Activated naive CD8-positive, alpha-beta T cell (primary cell): ENCODE data around the gene ZNF548.
"Not testable (repeated sequence)": the region's sequence is repeated elsewhere in the genome, so short reads cannot be mapped to it uniquely, and the experiment has no call there.

ENCODE experiments used
- H3K27ac Mint-ChIP-seq: one replicate; pipeline ENCODE4 v1.8.0; 2021; ENCODE audit warnings: mixed read lengths
- H3K27me3 Mint-ChIP-seq: one replicate; pipeline ENCODE4 v1.8.0; 2021; ENCODE audit warnings: mixed read lengths
- H3K36me3 Mint-ChIP-seq: one replicate; pipeline ENCODE4 v1.8.0; 2021; ENCODE audit warnings: mixed read lengths
- H3K4me1 Mint-ChIP-seq: one replicate; pipeline ENCODE4 v1.8.0; 2021; ENCODE audit warnings: low read depth, mixed read lengths
- H3K4me3 Mint-ChIP-seq: one replicate; pipeline ENCODE4 v1.8.0; 2021; ENCODE audit warnings: mild to moderate bottlenecking, mixed read lengths
- H3K9me3 Mint-ChIP-seq: one replicate; pipeline ENCODE4 v1.8.0; 2021; ENCODE audit warnings: low read depth, mixed read lengths

The ZNF548 gene

DNA sequence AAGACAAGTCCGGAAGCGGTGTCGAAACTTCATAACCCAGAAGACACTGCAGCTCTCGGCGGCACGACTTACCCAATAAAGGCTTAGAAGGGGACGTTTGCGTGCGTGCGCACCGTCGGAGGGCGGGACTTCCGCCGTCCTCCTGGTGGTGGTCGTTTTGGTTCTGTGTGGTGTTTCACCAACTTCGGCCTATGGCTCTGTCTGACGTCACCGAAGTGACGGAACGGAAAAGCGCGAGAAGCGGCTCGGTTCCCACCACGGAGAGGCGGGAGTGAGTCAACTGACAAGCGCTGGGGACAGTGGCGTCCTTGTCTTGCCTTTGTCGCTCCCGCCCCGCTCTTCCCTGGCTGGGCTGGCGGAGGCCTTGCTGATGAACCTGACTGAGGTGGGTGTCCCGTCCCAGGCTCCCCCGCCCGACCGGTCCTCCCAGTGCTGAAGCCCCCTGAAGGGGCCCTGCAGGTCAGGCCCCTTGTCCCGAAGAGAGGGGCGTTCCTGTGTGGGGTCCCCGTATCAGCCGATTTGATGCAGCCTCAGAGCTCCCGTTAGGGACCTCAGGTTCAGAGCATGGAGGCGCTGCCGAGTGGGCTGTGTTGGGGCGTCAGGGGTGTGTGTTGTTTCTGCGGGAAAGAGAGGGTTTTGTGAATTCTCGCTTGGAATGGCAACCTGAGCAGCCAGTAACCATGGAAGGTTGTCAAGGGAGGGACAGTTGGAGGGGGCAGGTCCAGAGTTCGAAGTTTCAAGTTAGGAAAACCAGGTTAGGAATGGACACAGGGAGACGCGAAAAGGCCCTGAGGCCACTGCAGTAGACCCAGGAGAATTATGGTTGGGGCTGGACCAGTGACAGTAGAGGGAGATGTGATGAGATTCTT is at the start of gene ZNF548:
Gene ZNF548 (plus strand): TSS at position 125 of the 869 bp plus-strand sequence. CDS start 246 bp downstream, at position 371.
- Mint-ChIP-seq H3K4me3 (peak within 1 kb of the TSS; percentile 97), H3K27ac (peak within 1 kb of the TSS; percentile 88), H3K27me3 (no peaks in the 10 kb centered on the region), H3K9me3 (peaks cover 28% of the 10 kb centered on the region), H3K4me1 (peaks cover 32% of the 10 kb centered on the region), H3K36me3 (peaks cover 44% of the 10 kb centered on the region)

DNA sequence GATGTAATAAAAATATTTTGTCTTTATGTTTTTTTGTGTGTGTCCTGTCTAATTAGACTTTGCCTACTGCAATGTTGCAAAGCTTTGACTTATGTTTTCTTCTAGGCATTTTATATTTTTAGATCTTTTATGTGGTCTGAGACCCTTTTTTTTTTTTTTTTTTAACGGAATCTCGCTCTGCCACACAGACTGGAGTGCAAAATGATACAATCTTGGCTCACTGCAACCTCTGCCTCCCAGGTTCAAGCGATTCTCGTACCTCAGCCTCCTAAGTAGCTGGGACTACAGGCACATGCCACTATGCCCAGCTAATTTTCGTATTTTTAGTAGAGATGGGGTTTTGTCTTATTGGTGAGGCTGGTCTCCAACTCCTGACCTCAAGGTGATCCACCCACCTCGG is 47.1 kb upstream of the ZNF548 start:
- Mint-ChIP-seq H3K36me3 (peaks cover 15% of the 10 kb centered on the region), H3K27me3 (peaks cover 6% of the 10 kb centered on the region), H3K27ac (no peak overlapping the region), H3K9me3 (peaks cover 18% of the 10 kb centered on the region), H3K4me1 (no peaks in the 10 kb centered on the region), H3K4me3 (no peak overlapping the region)

DNA sequence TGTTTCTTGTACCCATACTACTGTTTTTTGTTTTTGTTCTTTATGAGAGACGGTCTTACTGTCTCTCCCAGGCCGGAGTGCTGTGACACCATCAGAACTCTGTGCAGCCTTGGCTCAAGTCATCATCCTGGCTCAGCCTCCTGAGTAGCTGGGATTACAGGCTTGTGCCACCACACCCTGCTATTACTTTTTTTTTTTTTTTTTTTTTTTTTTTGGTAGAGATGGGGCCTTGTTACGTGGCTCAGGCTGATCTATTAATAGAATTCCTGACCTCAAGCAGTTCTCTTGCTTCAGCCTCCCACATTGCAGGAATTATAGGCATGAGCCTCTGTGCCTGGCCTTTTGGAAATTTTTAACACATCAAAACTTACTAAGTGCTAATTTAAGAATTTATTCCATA is 41.5 kb upstream of the ZNF548 start:
- peaks cover 25% of the 10 kb centered on the region for H3K36me3 Mint-ChIP-seq
- H3K27me3 Mint-ChIP-seq = peaks cover 6% of the 10 kb centered on the region
- no peak overlapping the region for H3K27ac Mint-ChIP-seq
- H3K9me3 Mint-ChIP-seq = peaks cover 14% of the 10 kb centered on the region
- no peak overlapping the region for H3K4me3 Mint-ChIP-seq
- H3K4me1 Mint-ChIP-seq = peaks cover 27% of the 10 kb centered on the region

DNA sequence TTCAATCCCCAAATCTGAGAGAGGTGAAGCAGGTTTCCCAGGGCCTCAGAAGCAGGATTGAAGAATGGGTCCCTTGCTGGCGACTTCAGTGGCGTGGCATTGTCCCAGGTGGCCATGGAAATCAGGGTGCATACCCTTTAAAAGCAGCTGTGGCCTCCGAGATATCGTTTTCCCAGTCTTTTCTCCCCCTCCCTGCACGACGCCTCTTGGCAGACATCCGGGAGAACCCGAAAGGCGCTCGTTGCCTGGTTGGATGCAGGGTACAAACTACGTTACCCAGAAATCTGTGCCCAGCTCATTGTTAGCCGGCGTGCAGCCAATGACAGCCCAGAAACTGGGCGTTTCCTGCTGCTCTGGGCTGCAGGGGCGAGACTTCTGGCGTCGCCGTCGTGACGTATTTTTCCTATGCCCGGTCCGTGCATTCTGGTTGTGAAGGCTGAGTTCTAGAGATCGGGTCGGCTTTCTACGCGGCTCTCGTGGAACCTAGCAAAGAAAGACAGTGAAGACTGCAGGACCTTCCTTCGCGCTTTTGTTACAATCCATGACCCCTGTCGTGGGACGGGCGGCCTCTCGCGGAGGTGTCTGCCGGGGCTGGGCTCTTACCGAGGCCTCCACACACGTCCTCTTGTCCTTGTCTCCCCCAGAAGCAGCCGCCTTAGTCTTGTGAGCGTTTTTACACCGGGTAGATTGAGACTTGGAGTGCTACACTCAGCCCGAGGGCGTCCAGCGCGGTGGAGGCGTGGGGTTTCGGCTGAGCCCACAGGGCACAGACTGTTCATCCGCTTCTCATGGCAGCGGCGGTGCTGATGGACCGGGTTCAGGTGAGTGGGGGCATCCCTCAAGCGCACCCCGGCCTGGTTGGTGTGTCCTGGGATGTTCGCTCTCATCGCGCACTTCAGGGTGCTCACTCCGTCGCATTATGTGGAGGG is 38.5 kb upstream of the ZNF548 start, which contains the start of gene ZNF304:
Gene ZNF304 (plus strand): TSS at position 395 of the 929 bp plus-strand sequence. CDS start 394 bp downstream, at position 789.
- peaks cover 34% of the 10 kb centered on the region for H3K4me1 Mint-ChIP-seq
- peaks cover 27% of the 10 kb centered on the region for H3K9me3 Mint-ChIP-seq
- H3K4me3 Mint-ChIP-seq = peak within 1 kb of the TSS; percentile 96
- H3K27me3 Mint-ChIP-seq = peaks cover 4% of the 10 kb centered on the region
- peaks cover 52% of the 10 kb centered on the region for H3K36me3 Mint-ChIP-seq
- H3K27ac Mint-ChIP-seq = peak within 1 kb of the TSS; percentile 87

DNA sequence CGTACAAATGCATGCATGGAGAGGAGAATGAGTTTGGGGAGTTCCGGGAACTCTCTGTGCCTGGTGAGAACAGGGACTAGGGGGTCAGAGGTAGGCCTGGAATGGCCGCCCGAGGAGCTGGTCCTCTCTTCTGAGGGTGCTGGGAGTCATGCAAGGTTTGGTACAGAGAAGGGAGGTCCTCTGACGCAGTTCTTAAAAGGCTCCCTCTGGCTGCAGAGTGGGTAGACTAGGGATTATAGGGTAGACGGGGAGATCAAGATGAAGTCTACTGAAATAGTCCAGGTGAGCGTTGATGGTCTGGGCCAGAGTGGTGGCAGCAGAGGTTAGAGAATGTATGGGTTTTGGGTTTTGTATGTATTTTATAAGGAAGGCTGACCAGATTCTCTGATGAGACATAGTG is 37.8 kb upstream of the ZNF548 start:
- peaks cover 59% of the 10 kb centered on the region for H3K36me3 Mint-ChIP-seq
- peaks cover 4% of the 10 kb centered on the region for H3K27me3 Mint-ChIP-seq
- peak overlapping the region; percentile 87 for H3K27ac Mint-ChIP-seq
- H3K9me3 Mint-ChIP-seq = peaks cover 33% of the 10 kb centered on the region
- H3K4me3 Mint-ChIP-seq = peak overlapping the region; percentile 96
- H3K4me1 Mint-ChIP-seq = peaks cover 34% of the 10 kb centered on the region

DNA sequence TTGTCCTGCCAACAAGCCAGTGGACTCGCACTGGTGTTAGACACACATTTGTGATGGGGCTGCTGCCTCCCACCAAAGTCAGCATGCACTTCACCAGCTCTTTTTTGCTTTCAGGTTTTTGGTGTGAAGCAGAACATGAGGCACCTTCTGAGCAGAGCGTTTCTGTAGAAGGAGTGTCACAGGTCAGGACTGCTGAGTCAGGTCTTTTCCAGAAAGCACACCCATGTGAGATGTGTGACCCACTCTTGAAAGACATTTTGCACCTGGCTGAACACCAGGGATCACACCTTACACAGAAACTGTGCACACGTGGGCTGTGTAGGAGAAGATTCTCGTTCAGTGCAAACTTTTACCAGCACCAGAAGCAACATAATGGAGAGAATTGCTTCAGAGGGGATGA is 33.7 kb upstream of the ZNF548 start:
- Mint-ChIP-seq H3K4me3 (no peak overlapping the region), H3K36me3 (peaks cover 68% of the 10 kb centered on the region), H3K27me3 (no peaks in the 10 kb centered on the region), H3K9me3 (peaks cover 33% of the 10 kb centered on the region), H3K27ac (no peak overlapping the region), H3K4me1 (peaks cover 29% of the 10 kb centered on the region)

DNA sequence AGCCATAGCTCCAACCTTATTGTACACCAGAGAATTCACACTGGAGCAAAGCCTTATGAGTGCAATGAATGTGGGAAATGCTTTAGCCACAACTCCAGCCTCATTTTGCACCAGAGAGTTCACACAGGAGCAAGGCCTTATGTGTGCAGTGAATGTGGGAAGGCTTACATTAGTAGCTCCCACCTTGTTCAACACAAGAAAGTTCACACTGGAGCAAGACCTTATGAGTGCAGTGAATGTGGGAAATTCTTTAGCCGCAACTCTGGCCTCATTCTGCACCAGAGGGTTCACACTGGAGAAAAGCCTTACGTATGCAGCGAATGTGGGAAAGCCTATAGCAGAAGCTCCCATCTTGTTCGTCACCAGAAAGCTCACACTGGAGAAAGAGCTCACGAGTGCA is 32.2 kb upstream of the ZNF548 start:
- Mint-ChIP-seq H3K36me3 (peaks cover 69% of the 10 kb centered on the region), H3K9me3 (peaks cover 32% of the 10 kb centered on the region)

DNA sequence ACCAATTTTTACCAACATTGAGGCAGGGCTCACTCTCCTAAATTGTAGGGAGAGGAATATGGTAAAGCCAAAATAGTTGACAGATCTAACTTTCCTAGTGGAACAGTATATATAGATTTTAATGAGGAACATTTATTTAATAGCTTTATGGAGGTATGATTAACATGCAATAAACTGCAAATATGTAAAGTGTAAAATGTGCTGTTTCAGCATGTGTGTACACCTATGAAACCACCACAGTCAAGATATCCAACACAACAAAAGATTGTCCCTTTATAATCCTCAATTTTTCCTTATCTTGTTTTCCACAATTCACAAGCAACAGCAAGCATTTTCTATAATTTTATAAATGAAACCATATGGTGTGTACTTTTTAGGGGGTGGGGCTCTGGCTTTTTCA is 30.4 kb upstream of the ZNF548 start:
- Mint-ChIP-seq H3K4me3 (no peak overlapping the region), H3K36me3 (peaks cover 61% of the 10 kb centered on the region), H3K27ac (no peak overlapping the region), H3K9me3 (peaks cover 23% of the 10 kb centered on the region), H3K4me1 (peaks cover 15% of the 10 kb centered on the region), H3K27me3 (no peaks in the 10 kb centered on the region)

More for the DNA sequence above, 32.2 kb upstream of the ZNF548 start:
- Mint-ChIP-seq H3K27ac (no peak overlapping the region), H3K4me1 (peaks cover 14% of the 10 kb centered on the region), H3K27me3 (no peaks in the 10 kb centered on the region), H3K4me3 (no peak overlapping the region)

DNA sequence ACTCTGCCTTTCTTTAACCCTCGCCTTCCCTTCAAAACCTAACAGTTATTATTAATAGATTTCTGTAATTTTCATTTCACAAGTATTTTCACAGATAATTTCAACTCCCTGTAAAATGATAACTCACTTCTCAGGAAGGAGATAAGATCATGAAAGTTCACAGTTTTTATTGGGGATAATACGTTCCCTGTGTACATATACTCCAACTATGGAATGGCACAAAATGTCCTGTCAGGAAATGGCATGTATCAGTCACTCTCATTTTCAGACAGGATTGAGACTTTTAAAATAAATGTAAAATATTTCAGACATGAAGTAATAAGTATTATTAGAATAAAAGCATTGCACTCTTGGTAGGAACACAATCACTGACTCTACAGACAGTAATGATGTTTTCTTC is 27.2 kb upstream of the ZNF548 start:
- Mint-ChIP-seq H3K27ac (no peak overlapping the region), H3K27me3 (no peaks in the 10 kb centered on the region), H3K36me3 (peaks cover 33% of the 10 kb centered on the region), H3K4me1 (peaks cover 15% of the 10 kb centered on the region), H3K9me3 (peaks cover 8% of the 10 kb centered on the region), H3K4me3 (peak overlapping the region; percentile 93)

DNA sequence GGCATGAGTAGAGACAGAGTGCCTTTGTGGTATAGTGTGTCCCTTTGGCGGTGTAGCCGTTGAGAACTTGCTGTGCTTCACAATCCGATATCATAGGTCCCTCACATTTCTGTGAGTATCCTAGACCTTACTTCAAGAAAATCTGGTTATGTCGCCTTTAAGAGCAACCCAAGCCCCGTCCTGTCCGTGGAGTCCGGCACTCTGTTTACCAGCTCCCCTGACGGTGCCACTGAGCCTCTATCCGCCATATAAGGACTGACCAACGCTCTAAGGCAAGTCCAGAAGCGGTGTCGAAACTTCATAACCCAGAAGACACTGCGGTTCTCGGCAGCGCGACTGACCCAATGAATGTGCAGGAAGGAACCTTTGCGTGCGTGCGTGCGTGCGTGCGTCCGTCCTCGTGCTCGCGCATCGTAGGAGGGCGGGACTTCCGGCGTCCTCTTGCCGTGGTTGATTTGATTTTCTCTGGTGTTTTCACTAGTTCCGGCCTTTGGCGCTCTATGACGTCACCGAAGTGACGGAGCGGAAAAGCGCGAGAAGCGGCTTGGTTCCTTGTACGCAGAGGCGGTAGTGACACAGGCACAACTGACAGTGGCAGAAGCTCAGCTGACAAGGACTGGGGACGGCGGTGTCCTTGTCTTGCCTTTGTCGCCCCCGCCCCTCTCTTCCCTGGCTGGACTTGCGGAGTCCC is 26.5 kb upstream of the ZNF548 start, which contains the start of the genes TRAPPC2B and ZNF547:
Gene TRAPPC2B (plus strand): TSS at position 555 of the 691 bp plus-strand sequence. CDS start 1,283 bp downstream, outside the sequence.
Gene ZNF547 (plus strand): TSS at position 555 of the 691 bp plus-strand sequence. CDS start 5,005 bp downstream, outside the sequence.
- Mint-ChIP-seq H3K9me3 (peaks cover 8% of the 10 kb centered on the region), H3K4me1 (peaks cover 15% of the 10 kb centered on the region), H3K27me3 (no peaks in the 10 kb centered on the region), H3K27ac (peak within 1 kb of the TSS; percentile 94), H3K36me3 (peaks cover 30% of the 10 kb centered on the region), H3K4me3 (peak within 1 kb of the TSS; percentile 93)

DNA sequence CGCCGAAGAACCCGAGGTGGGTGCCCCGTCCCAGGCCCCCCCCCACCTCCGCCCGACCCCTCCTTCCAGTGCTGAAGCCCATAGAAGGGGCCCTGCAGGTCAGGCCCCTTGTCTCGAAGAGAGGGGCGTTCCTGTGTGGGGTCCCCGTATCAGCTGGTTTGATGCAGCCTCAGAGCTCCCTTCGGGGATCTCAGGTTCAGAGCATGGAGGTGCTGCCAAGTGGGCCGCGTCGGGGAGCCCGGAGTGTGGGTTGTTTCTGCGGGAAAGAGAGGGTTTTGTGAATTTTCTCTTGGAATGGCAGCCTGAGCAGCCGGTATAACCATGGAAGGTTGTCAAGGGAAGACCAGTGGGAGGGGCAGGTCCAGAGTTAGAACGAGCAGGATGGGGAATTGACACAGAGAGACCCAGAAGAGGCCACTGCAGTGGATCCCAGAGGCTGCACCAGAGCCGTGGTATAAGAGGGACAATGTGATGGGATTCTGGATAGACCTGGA is 25.9 kb upstream of the ZNF548 start:
- Mint-ChIP-seq H3K4me3 (peak overlapping the region; percentile 93), H3K27ac (peak overlapping the region; percentile 94), H3K27me3 (no peaks in the 10 kb centered on the region), H3K9me3 (peaks cover 11% of the 10 kb centered on the region), H3K4me1 (peaks cover 15% of the 10 kb centered on the region), H3K36me3 (peaks cover 29% of the 10 kb centered on the region)

DNA sequence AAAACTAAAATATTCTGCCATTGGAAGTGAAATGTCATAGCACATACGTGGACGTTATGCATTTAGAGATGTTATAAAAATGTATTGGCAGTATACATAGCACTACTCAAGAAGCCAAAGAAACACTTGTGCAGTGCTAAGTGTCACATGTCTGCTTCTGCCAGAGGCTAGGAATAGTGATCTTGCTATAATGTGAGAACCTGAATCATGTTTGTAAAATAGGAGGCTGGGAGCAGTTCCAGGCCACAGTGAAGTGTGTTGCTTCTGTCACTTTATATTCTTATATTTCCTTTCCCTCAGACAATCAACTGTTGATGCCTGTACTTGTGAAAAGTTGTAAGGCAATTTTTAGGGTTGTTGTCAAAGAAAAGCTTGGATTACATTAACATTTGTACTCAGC is 22.9 kb upstream of the ZNF548 start:
- Mint-ChIP-seq H3K36me3 (peaks cover 37% of the 10 kb centered on the region), H3K9me3 (peaks cover 8% of the 10 kb centered on the region), H3K4me1 (peaks cover 15% of the 10 kb centered on the region), H3K4me3 (no peak overlapping the region), H3K27ac (no peak overlapping the region), H3K27me3 (no peaks in the 10 kb centered on the region)

DNA sequence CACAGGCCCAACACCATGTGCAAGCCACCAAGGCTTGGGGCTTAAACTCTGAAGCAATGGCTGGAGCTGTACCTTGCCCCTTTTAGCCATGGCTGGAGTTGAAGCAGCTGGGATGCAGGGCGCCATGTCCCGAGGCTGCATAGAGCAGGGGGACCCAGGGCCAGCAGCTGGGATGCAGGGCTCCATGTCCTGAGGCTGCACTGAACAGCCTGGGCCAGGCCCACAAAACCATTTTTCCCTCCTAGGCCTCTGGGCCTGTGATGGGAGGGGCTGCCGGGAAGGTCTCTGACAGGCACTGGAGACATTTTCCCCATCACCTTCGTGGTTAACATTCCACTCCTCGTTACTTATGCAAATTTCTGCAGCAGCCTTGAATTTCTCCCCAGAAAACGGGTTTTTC is 15.5 kb upstream of the ZNF548 start:
- Mint-ChIP-seq H3K27me3 (no peaks in the 10 kb centered on the region), H3K36me3 (peaks cover 66% of the 10 kb centered on the region), H3K4me1 (no peaks in the 10 kb centered on the region), H3K9me3 (peaks cover 20% of the 10 kb centered on the region), H3K4me3 (no peak overlapping the region), H3K27ac (no peak overlapping the region)

DNA sequence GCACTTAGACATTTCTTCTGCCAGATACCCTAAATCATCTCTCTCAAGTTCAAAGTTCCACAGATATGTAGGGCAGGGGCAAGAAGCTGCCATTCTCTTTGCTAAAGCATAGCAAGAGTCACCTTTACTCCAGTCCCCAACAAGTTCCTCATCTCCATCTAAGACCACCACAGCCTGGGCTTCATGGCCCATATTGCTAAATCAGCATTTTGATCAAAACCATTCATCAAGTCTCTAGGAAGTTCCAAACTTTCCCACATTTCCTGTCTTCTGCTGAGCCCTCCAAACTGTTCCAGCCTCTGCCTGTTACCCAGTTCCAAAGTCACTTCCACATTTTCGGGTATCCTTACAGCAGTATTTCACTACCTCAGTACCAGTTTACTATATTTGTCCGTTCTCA is 15.0 kb upstream of the ZNF548 start:
- not testable (repeated sequence) for H3K4me3 Mint-ChIP-seq
- Mint-ChIP-seq H3K9me3 (peaks cover 25% of the 10 kb centered on the region), H3K36me3 (peaks cover 66% of the 10 kb centered on the region)

More for the DNA sequence above, 15.0 kb upstream of the ZNF548 start:
- not testable (repeated sequence) for H3K4me1 Mint-ChIP-seq, H3K27ac Mint-ChIP-seq, H3K27me3 Mint-ChIP-seq
